ENCODE measurements around the gene SAMD4B.
A peak's percentile ranks its signal among the peaks of the same experiment; 100 is the strongest.
"Not testable (repeated sequence)": the region's sequence is repeated elsewhere in the genome, so short reads cannot be mapped to it uniquely, and the experiment has no call there.

Gene SAMD4B

GRCh38 chr19:39334444-39334976 lies 7.7 kb upstream of the SAMD4B start:
- no peak for DNase-seq

DNA sequence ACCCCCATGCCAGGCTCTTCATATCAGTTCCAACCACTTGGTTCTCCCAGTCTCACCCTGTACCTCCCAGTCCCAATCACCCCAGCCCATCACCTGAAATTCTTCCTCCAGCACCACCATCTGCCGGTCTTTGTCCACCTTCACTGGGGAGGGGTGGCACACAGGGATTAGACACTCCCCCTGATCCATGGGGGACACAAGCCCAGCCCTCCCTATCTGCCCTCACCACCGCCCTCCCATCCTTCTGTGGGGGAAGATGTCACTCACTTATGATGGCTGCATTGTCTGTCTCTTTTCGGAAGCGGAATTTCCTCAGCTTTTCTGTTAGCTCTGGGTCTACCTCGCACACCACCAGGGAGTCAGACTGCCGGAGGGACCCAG lies 7.1 kb upstream of the SAMD4B start:
- DNase-seq, result no peak

DNA sequence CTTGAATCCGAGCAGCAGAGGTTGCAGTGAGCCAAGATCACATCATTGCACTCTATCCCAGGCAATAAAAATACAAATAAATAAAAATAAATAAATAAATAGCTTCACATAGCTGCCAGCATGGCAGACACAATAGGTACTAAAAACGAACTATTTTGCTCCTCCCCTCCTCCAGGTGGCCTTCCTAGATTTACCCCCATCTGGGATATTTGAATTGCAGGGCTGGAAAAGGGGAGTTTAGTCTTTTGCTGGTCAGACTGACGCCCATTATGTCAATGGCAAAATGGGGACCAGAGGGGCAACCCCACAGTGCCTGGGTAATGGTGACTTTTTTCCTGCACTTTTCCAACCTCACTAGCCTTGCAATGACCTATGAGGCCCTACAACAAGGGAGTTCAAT lies 5.7 kb upstream of the SAMD4B start:
- DNase-seq, result no peak

DNA sequence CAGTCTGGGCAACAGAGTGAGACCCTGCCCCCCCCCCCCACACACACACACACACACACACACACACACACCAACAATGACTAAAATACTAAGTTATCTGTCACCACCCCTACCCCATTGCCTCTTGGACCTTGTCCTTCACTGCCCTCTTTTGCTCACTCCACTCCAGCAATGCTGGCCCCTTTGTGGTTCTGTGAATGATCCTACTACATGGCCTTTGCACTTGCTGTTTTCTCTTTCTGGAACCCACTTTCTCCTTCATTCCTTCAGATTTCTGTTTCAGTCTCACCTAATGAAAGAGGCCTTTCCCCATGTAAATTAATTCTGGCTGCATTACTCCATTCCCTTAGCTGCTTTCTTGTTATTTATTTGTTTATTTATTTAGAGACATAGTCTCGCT lies 2.5 kb upstream of the SAMD4B start:
- DNase-seq, result no peak

GRCh38 chr19:39340156-39340555 lies 2.1 kb upstream of the SAMD4B start:
- not testable (repeated sequence) for DNase-seq

DNA sequence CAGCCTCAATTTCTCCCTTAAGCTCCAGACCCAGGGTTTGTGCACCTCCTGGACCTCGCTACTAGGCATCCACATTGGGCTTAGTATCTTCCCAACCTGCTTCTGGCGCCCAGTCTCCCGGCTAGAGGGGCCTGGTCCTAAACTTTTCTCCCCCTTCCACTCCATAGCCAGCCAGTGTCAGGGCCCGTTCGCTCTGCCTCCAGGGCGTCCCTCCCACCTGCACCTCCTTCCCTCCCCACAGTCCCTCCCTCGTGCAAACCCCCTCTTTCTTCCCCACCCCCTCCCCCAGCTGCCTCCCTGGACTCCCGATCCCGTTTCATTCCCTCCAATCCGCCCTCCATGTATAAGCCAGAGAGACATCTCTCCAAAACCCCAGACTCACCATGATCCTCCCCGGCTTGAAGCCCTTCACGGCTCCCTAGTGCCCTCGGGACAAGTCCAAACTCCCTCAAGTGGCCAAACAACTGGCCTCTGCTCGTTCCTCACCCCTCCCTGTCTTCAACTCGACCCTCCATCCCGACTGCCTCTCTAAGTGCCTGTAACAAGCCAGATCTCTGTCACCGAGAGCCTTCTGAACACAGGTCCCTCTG lies 997 bp upstream of the SAMD4B start:
- DNase-seq, result no peak

- no peak for DNase-seq
Measured at GRCh38 chr19:39342647-39343305, 555 bp downstream of the SAMD4B start.

DNA sequence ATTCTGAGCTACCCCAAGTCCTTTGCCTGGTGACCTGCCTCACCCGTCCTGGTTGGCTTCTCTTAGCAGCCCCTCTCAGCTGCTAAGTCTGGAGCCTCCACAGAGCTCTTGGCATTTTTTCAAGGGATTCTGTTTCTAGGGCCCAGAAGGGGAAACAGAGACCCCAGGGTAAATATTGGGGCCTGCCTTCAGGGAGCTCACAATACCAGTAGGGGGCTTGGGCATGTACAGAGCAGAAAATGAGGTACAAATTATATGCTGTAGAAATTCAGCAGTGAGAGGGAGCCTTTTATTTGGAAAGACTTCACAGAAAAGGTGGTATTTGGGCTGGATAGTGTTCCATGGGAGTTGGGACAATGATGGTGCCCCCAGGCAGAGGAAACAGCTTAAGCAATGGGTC lies 3.7 kb downstream of the SAMD4B start:
- no peak for DNase-seq

DNA sequence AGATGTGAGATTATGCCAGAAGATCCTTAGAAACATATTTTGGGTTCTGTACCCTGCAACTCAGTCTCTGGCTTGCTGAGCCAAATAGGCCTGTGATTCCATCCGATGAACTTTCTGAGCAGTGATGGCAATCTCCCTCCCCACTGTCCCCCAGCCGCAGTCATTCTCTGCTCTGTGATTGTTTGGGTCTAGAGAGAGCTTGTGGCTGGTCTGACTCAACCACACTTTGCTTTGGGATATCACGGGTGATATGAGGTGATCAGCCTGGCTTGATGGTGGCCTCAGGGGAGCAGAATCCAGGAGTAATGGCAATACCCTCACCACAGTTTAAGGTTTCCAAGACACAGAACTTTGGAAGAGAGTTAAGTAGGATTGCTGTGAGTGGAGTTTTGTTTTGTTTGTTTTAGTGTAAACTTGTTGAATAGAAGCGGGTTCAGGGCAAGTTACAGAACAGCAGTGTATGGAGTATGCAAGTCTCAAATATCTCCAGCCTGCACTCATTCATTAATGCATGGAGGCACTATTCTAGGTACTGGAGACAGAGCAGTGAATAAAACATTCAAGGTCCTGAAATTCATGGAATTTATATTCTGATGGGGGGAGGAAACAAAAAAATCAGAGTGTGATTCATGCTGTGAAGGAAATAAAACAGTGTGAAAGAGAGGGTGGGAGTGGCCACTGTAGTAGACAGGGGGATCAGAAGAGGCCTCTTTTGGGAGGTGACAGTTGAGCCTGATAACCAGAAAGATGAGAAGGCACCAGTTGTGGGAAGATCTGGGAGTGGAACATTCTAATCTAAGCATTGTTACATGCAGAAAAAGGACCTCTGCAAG lies 5.3 kb downstream of the SAMD4B start:
- DNase-seq, result peak; percentile 28

DNA sequence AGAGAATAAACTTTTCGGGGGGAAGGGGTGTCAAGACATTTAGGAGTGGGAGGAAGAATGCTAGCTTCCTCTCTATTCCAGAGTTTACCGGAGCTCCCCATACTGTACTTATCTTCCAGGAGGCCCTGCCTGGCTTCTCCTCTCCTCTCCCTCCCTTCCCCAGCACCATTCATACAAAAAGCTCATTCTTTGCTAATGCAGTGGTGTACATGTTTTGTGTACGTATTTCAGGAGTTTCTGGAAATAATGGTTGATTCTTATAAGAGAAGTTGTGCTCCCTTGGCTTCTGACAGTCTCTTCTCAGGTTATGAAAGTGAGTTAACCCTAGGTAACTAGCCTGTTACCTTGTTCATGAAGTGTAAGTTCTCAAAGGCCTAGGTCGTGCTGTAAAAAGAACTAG lies 7.1 kb downstream of the SAMD4B start:
- DNase-seq, result no peak

GRCh38 chr19:39350156-39350555 lies 7.9 kb downstream of the SAMD4B start:
- DNase-seq, result no peak

DNA sequence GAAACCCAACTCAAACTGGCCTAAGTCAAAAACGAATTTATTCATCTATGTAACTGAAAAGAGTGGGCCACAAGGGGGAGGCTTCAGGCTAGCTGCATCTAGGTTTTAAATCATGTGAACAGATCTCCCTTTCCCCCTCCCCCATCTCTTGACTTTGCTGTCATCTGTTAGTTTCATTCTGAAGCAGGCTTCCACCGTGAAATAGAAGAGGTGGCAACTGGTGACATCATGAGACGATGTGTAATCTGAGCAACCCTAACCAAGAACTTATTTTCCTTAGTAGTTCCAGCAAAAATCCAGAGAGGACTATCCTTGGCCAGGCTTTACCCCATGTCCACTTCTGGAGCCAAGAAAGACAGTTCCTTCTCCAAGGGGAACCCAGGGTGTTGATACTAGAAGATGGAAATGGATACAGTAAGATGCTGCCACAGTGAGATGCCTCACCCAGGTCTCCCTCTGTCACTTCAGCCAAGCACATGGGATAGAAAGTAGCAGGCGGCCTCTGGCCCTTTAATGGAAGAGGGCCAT lies 9.4 kb downstream of the SAMD4B start:
- no peak for DNase-seq

DNA sequence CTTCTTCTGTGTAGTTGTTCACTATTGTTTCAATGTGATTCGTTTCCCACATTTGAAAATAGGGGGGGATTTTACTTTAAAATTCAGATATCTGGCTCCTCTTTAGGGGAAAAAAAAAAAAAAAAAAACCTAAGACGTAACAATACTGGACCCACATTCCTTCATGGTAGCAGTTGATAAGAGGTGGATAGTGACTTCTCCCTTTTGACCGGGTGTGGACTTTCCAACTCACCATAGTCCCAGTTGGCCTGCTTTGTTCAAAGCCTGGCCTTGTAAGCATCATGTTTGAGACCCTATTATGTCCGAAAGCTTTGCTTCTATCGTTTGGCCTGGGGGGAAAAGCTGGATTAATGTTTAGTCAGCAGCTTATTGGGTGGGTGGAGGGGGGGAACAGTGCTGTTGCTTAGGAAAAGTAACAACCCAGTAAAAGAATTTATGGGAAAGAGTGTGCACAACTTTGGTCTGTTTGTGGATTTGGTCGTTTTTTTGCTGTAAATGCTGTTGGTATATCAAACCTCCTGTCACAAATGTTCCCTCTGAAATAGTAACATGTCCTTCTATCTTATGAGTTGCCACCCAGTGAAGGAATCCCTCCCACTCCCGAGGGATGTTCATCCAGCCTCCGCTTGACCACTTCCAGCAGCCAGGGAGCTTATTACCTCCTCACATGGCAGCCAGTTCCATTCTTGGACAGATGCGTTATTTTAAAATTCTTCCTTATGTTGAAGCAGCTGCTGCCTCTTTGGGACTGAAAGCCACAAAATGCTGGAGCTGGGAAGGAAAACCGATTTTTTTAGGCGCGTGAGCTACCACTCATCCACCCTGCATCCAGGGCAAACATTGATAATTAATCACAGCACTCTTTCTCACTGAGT lies 10.4 kb downstream of the SAMD4B start:
- peak; percentile 35 for DNase-seq

DNA sequence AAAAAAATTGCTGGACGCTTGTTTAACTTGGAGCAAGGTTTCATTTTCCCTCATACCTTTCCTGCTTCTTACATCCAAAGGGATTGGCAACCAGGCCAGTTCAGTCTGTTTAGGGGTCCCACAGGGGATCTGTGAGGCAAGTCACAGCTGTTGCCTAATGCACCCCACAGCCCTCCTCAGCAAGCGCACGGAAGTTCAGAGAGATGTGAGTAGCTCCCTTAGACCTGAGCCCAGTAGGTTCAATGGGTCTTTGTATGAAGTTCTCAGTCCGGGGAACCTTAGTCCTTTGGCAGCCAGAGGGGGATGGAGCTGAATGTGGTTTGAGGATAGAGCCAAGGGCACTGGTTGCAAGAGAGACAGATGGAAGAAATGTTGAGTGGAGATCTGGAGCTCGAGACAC lies 13.0 kb downstream of the SAMD4B start:
- DNase-seq, result no peak

GRCh38 chr19:39356073-39356472 lies 13.9 kb downstream of the SAMD4B start:
- no peak for DNase-seq

DNA sequence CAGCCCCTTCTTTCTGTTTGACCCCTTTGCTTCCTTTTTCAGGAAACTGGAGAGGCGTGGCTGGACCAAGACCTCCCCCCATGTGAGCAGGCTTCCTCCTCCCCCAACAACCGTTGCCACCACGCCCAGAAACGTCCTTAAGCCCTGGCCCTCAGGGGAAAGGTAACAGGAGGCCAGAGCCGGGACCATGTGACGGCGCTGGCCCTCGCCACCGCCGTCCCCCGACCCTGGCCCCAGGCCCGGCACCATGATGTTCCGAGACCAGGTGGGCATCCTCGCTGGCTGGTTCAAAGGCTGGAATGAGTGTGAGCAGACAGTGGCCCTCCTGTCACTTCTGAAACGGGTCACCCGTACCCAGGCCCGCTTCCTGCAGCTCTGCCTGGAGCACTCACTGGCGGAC lies 14.4 kb downstream of the SAMD4B start:
- DNase-seq, result no peak

DNA sequence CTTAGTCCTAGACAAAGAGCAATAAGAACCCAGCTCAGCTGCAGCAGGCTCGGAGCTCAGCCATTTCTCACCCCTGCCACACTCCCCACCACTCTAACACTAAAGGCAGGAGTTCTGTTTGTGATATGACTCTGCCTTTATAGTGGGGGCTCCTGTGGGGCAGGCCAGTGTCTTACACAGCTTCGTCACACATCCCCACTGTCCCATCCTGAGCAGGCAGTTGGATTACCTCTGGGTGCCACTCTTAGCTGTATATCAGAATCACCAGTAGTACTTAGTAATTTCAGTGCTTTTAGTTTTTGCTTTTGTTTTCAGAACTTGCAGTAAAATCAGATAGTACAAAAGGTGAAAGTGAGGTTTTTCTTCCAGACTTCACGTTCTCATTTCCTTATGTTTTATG lies 16.8 kb downstream of the SAMD4B start:
- no peak for DNase-seq

- no peak for DNase-seq
Measured at GRCh38 chr19:39360599-39360998, 18.4 kb downstream of the SAMD4B start.

GRCh38 chr19:39362682-39363657 lies 20.7 kb downstream of the SAMD4B start:
- peak; percentile 67 for DNase-seq

DNA sequence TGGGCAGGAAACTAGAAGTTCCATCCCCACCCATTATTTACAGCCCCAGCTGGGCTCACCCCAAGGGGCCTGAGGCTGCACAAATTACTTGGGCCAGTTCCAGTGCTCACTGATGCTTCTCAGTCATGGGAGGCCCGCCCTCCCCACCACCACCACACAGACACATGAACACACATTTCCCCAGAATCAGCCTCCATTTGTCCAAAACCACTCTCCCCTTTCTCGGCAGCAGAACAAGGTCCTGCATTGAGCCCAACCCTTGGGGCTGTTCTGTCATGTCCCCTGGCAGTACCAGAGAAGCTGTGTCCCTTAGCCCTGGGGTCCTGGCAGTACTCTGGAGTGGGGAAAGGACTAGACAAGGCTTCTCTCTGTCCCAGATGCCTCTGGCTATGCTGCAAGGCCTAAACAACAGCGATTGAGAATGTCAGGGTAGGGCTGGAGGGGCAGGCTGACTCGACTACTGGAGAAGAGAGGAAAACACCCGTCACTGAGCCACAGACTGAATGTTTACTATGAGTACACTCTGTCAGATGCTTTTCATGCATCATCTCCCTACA lies 21.8 kb downstream of the SAMD4B start:
- peak; percentile 62 for DNase-seq

DNA sequence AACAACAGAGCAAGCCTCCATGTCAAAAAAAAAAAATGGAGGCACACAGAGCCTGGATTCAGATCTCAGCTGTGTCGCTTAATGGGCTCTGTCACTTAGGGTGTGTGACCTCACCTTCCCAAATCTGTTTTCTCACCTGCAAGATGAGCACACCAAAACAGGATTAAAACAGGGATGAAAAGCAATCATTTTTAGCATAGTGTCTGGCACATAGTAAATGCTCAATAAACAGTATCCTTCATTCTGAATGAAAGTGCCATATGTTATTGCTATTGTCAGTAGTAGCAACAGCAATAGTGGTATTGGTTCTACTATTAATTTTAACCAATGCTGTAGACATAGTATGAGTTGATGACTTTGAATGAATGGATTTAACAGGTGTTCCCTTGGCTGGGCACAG lies 23.3 kb downstream of the SAMD4B start:
- DNase-seq, result no peak

Measured in fibroblast of skin of abdomen (primary cell).